HCT116 (cell line): ENCODE results near the gene CPA4. TPM values are rescaled to one million over a fixed set of nuclear protein-coding genes. Genes with fewer than 3 reads are reported as not detected.

Experiments
- ATAC-seq: fragments of 200-7000 bp; cut with Tn5 transposase; 2 replicates; pipeline ENCODE4 v1.9.1; 2020; ENCODE audit warnings: mild to moderate bottlenecking, moderate library complexity
- BruUV-seq: library from RNA; stranded (reverse); fragments of 400-500 nt; replicated peaks from 2 replicates; lab custom pipeline; 2021; lab: Mats Ljungman, UMichigan
- CTCF ChIA-PET: fragments of 300-600 bp; sonication (Branson Sonifier 250); formaldehyde crosslinking; loops from one replicate; lab custom pipeline; 2021; ENCODE audit warnings: antibody characterized with exemption; lab: Charles Lee
- POLR2A ChIA-PET: fragments of 300-600, 350-600 bp; sonication (Branson Sonifier 250); formaldehyde crosslinking; loops from one replicate; lab custom pipeline; 2021; ENCODE audit warnings: antibody characterized with exemption; lab: Charles Lee
- RAD21 ChIA-PET, 2 experiments: fragments of 300-600 bp; sonication (Branson Sonifier 250); formaldehyde crosslinking; loops; one replicate each; lab custom pipeline; 2023; ENCODE audit warnings: low total read pairs in 2 of 2; ENCODE audit not compliant: uncharacterized antibody in 2 of 2, unreplicated experiment in 2 of 2, low non-redundant PET in 1 of 2; lab: Charles Lee
- DNase-seq: peaks from one replicate; pipeline ENCODE4 v3.0.0-alpha.2; 2010; ENCODE audit warnings: low read depth, low spot score
- H2AFZ ChIP-seq: fragments of 200-600 bp; shearing (Covaris generic), sonication (generic); 2 replicates; pipeline ENCODE4 v1.6.1; 2017; ENCODE audit warnings: low read depth, mixed run types, mixed read lengths, antibody characterized with exemption, low read length; ENCODE audit not compliant: poor library complexity, severe bottlenecking
- H3K27ac ChIP-seq: 2 replicates; pipeline ENCODE4 v1.5.1; 2012; ENCODE audit warnings: low read depth, low read length
- H3K27me3 ChIP-seq: fragments of 200-600 bp; sonication (generic); 2 replicates; pipeline ENCODE4 v1.6.1; 2016; ENCODE audit warnings: mixed run types, low read length, mixed read lengths; ENCODE audit not compliant: insufficient read depth
- H3K36me3 ChIP-seq, 2 experiments: fragments of 200-500 bp in 1 of 2; fragments of 200-600 bp in 1 of 2; sonication (Bioruptor generic) in 1 of 2; sonication (generic) in 1 of 2; 2 replicates each; pipeline versions ENCODE4 v1.5.1 to v1.6.1; 2014 to 2016; ENCODE audit warnings: low read length in 2 of 2, inconsistent platforms in 1 of 2, mixed read lengths in 1 of 2, mixed run types in 1 of 2; ENCODE audit not compliant: insufficient read depth in 2 of 2, control insufficient read depth in 1 of 2
- H3K4me1 ChIP-seq, 2 experiments: fragments of 200-600 bp in 1 of 2; sonication (generic) in 1 of 2; 2 replicates each; pipeline versions ENCODE4 v1.5.1 to v1.6.1; 2012 to 2017; ENCODE audit warnings: low read length in 2 of 2, inconsistent platforms in 1 of 2, mild to moderate bottlenecking in 1 of 2, mixed read lengths in 1 of 2, mixed run types in 1 of 2, moderate library complexity in 1 of 2; ENCODE audit not compliant: insufficient read depth in 2 of 2, control insufficient read depth in 1 of 2
- H3K4me2 ChIP-seq: fragments of 200-600 bp; sonication (generic); 2 replicates; pipeline ENCODE4 v1.6.1; 2017; ENCODE audit warnings: mixed run types, low read length, mixed read lengths
- H3K4me3 ChIP-seq, 2 experiments: fragments of 200-600 bp in 1 of 2; sonication (generic) in 1 of 2; replicated peaks in 1 of 2; 2 replicates each; pipeline ENCODE4 v1.5.1; 2011 to 2016; ENCODE audit warnings: low read length in 2 of 2, control low read depth in 1 of 2, low read depth in 1 of 2, mild to moderate bottlenecking in 1 of 2, mixed read lengths in 1 of 2, mixed run types in 1 of 2
- H3K79me2 ChIP-seq: fragments of 200-600 bp; sonication (generic); 2 replicates; pipeline ENCODE4 v1.6.1; 2017; ENCODE audit warnings: mild to moderate bottlenecking, mixed run types, low read length, moderate library complexity, mixed read lengths; ENCODE audit not compliant: insufficient read depth
- H3K9ac ChIP-seq: fragments of 200-600 bp; sonication (generic); 2 replicates; pipeline ENCODE4 v1.6.1; 2016; ENCODE audit warnings: low read length, mixed read lengths
- H3K9me2 ChIP-seq: fragments of 200-600 bp; sonication (generic), shearing (Covaris generic); 2 replicates; pipeline ENCODE4 v1.6.1; 2017; ENCODE audit warnings: mixed run types, mild to moderate bottlenecking, moderate library complexity; ENCODE audit not compliant: insufficient read depth
- H3K9me3 ChIP-seq, 2 experiments: fragments of 200-500 bp in 1 of 2; fragments of 200-600 bp in 1 of 2; sonication (Bioruptor generic) in 1 of 2; sonication (generic) in 1 of 2; 2 replicates each; pipeline ENCODE4 v1.6.1; 2014 to 2017; ENCODE audit warnings: low read length in 2 of 2, mixed read lengths in 2 of 2, inconsistent platforms in 1 of 2, low read depth in 1 of 2, mild to moderate bottlenecking in 1 of 2, mixed run types in 1 of 2, moderate library complexity in 1 of 2; ENCODE audit not compliant: control insufficient read depth in 1 of 2, insufficient read depth in 1 of 2
- H4K20me1 ChIP-seq: fragments of 200-600 bp; sonication (generic), shearing (Covaris generic); 2 replicates; pipeline ENCODE4 v1.6.1; 2017; ENCODE audit warnings: mixed run types, mild to moderate bottlenecking, moderate library complexity; ENCODE audit not compliant: insufficient read depth
- ATF3 ChIP-seq: IDR thresholded peaks from 2 replicates; pipeline ENCODE4 v1.6.1; 2012
- CEBPB ChIP-seq: IDR thresholded peaks from 2 replicates; pipeline ENCODE4 v1.6.1; 2012; ENCODE audit warnings: low read depth
- CTCF ChIP-seq, 3 experiments: fragments of 200-600 bp in 1 of 3; sonication (generic) in 1 of 3; IDR thresholded peaks in 2 of 3; conservative IDR thresholded peaks in 1 of 3; 2 replicates each; pipeline ENCODE4 v1.5.1; 2012 to 2017; ENCODE audit warnings: low read depth in 2 of 3, low read length in 2 of 3, antibody characterized with exemption in 1 of 3, borderline replicate concordance in 1 of 3, control low read depth in 1 of 3, mild to moderate bottlenecking in 1 of 3, mixed read lengths in 1 of 3, mixed run types in 1 of 3, moderate library complexity in 1 of 3; ENCODE audit not compliant: insufficient read depth in 1 of 3
- EGR1 ChIP-seq: IDR thresholded peaks from 2 replicates; pipeline ENCODE4 v1.6.1; 2012; ENCODE audit warnings: low read depth
- EZH2phosphoT487 ChIP-seq: fragments of 200-600 bp; IDR thresholded peaks from 2 replicates; pipeline ENCODE4 v1.6.1; 2018; ENCODE audit warnings: antibody characterized with exemption, borderline replicate concordance
- FOSL1 ChIP-seq: IDR thresholded peaks from 2 replicates; pipeline ENCODE4 v1.6.1; 2012; ENCODE audit warnings: low read depth
- JUND ChIP-seq: IDR thresholded peaks from 2 replicates; pipeline ENCODE4 v1.6.1; 2012
- MAX ChIP-seq: IDR thresholded peaks from 2 replicates; pipeline ENCODE4 v1.6.1; 2012
- POLR2A ChIP-seq: IDR thresholded peaks from 2 replicates; pipeline ENCODE4 v1.7.0; 2011; ENCODE audit warnings: borderline replicate concordance; ENCODE audit not compliant: insufficient read depth, insufficient read length; ENCODE audit errors: extremely low read depth
- POLR2AphosphoS5 ChIP-seq: IDR thresholded peaks from 2 replicates; pipeline ENCODE4 v1.6.1; 2011; ENCODE audit warnings: mild to moderate bottlenecking, low read depth, low read length, moderate library complexity
- RAD21 ChIP-seq: IDR thresholded peaks from 2 replicates; pipeline ENCODE4 v1.6.1; 2012; ENCODE audit warnings: low read depth, mild to moderate bottlenecking
- SP1 ChIP-seq: IDR thresholded peaks from 2 replicates; pipeline ENCODE4 v1.6.1; 2012; ENCODE audit warnings: low read depth
- SRF ChIP-seq: IDR thresholded peaks from 2 replicates; pipeline ENCODE4 v1.6.1; 2012; ENCODE audit warnings: low read depth
- TCF7L2 ChIP-seq: IDR thresholded peaks from 2 replicates; pipeline ENCODE4 v1.7.0; 2011; ENCODE audit warnings: borderline replicate concordance, inconsistent platforms; ENCODE audit not compliant: insufficient read depth, insufficient read length; ENCODE audit errors: extremely low read depth
- ZFX ChIP-seq: fragments of 450-650 bp; IDR thresholded peaks from 2 replicates; pipeline ENCODE4 v1.6.1; 2017
- ZNF274 ChIP-seq: fragments of 200-500 bp; sonication (Bioruptor generic); IDR thresholded peaks from 2 replicates; pipeline ENCODE4 v1.6.1; 2014; ENCODE audit warnings: mild to moderate bottlenecking, low read depth, low read length, inconsistent platforms
- intact Hi-C: fragments of 100-400 bp; cut with micrococcal nuclease; formaldehyde crosslinking; loops from 2 replicates; pipeline ENCODE4 v1.10.0; 2022
- total RNA-seq: library from RNA; stranded (reverse); gene quantifications from one replicate; pipeline ENCODE4 v1.2.1, GENCODE V29; 2021; ENCODE audit not compliant: unreplicated experiment

The CPA4 gene
- total RNA-seq, 1 experiment from 2014 or later: 38.7 TPM

GRCh38 chr7:130352194-130353074, 59.5 kb downstream of the CPA4 start:
- no peak overlapping the region for H3K27ac ChIP-seq
- RAD21 ChIA-PET: no interaction called here
- H3K4me1 ChIP-seq: peaks cover 27 to 38% of the 10 kb centered on the region in 2 experiments
- intact Hi-C loops: no loop called here
- H3K9me2 ChIP-seq: no peaks in the 10 kb centered on the region
- no peak overlapping the region for H3K4me3 ChIP-seq
- no peaks in the 10 kb centered on the region for H3K9me3 ChIP-seq
- POLR2A ChIA-PET: interaction anchor here (0.6 kb wide), 1 partner anchor 288 kb away, joined by 3 read pairs; no protein-coding TSS in a partner anchor
- H3K79me2 ChIP-seq: no peaks in the 10 kb centered on the region
- H3K36me3 ChIP-seq: no peaks in the 10 kb centered on the region
- DNase-seq (no peak), ATAC-seq (no peak)
- H2AFZ ChIP-seq: peak overlapping the region; percentile 78
- no peaks in the 10 kb centered on the region for H4K20me1 ChIP-seq
- CTCF ChIA-PET: no interaction called here
- no peaks in the 10 kb centered on the region for H3K27me3 ChIP-seq
- H3K4me2 ChIP-seq: peak overlapping the region; percentile 39
- BruUV-seq: no TSS peak
- no peak overlapping the region for H3K9ac ChIP-seq
- TF ChIP-seq MAX (no peak), RAD21 (no peak), ZFX (no peak), SP1 (peak; percentile 29), FOSL1 (peak; percentile 78), SRF (no peak), ATF3 (no peak), JUND (peak; percentile 69), CEBPB (peak; percentile 95), ZNF274 (no peak), POLR2AphosphoS5 (no peak), CTCF (IDR thresholded peaks at IDR 0.05 in 2 of 3, conservative IDR thresholded peaks at IDR 0.05 in 1 of 3; ENCODE audit: borderline replicate concordance in 1 of 3, insufficient read depth in 1 of 3, low read depth in 2 of 3, low read length in 2 of 3) (no peak), EZH2phosphoT487 (no peak), EGR1 (no peak), TCF7L2 (no peak), POLR2A (no peak)
